Muscle of leg (tissue), 11 donors: ENCODE measurements around the gene SOX2. TPM values are rescaled to one million over a fixed set of nuclear protein-coding genes. Genes with fewer than 3 reads are reported as not detected.

Experiments used
- DNase-seq: peaks from one replicate; pipeline ENCODE4 v3.0.0; 2013
- H3K27ac ChIP-seq: one replicate; pipeline ENCODE4 v1.5.1; 2013; ENCODE audit warnings: mild to moderate bottlenecking, low read length, control low read depth
- H3K27me3 ChIP-seq: one replicate; pipeline ENCODE4 v1.6.1; 2013; ENCODE audit warnings: low read length; ENCODE audit not compliant: control insufficient read depth, insufficient read depth
- H3K36me3 ChIP-seq: one replicate; pipeline ENCODE4 v1.6.1; 2013; ENCODE audit warnings: low read length; ENCODE audit not compliant: control insufficient read depth, insufficient read depth
- H3K4me1 ChIP-seq: one replicate; pipeline ENCODE4 v1.6.1; 2013; ENCODE audit warnings: low read length; ENCODE audit not compliant: control insufficient read depth, insufficient read depth
- H3K4me3 ChIP-seq: one replicate; pipeline ENCODE4 v1.5.1; 2013; ENCODE audit warnings: low read length, control low read depth
- H3K9me3 ChIP-seq: replicated peaks from 2 replicates; pipeline ENCODE4 v1.6.1; 2013; ENCODE audit warnings: low read depth, low read length; ENCODE audit not compliant: control insufficient read depth
- WGBS: methylation state at CpG from one replicate; pipeline ENCODE4 v1.1.5; 2013; ENCODE audit warnings: missing lambda C conversion rate; ENCODE audit not compliant: insufficient coverage; 5-methylcytosine and 5-hydroxymethylcytosine counted together
- polyA plus RNA-seq, 8 donors: library from polyadenylated mRNA; unstranded; fragments of 120-200 nt; gene quantifications; one replicate each; pipeline versions ENCODE4 v1.2.1 to v1.2.3, GENCODE V29; 2013; ENCODE audit warnings: inconsistent platforms in 1 of 8, low replicate concordance in 1 of 8; ENCODE audit not compliant: insufficient read length in 8 of 8, insufficient read depth in 1 of 8
- total RNA-seq: library from RNA; stranded (reverse); fragments of 120-200 nt; gene quantifications from one replicate; pipeline ENCODE4 v1.2.4, GENCODE V29; 2013

SOX2 gene
- total and polyA plus RNA-seq, 9 donors = 0.22 to 1.0 (median 0.49) TPM

DNA sequence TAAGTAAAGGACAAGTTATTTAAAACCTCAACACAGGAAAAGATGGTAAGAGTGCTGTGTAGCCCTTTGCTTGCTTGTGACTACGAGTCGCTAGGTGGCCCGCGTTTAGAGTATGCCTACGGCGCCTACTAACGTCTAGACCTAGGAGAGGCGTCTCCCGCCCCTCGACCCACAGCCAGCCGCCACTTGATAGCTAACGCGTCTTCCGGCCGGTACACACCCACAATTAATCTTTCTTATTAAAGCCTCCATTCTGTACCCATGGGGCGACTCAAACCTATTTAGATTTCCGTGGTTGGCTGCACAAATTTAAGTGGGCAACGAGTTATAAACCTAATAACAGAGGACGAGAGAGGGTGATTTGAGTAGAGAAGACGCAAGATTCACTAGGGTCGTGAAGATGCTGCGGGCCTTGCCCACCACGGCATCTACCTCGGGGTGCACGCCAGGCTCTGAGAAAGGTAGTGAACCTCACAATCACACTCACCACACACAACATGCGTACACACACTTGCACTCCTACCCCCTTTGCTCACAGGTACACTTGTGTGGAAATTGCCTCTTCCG is 12.0 kb downstream of the SOX2 start:
- Histone ChIP-seq H3K4me1 (peaks cover 17% of the 10 kb centered on the region), H3K36me3 (no peaks in the 10 kb centered on the region), H3K4me3 (no peak overlapping the region), H3K27me3 (peaks cover 92% of the 10 kb centered on the region), H3K27ac (no peak overlapping the region), H3K9me3 (no peaks in the 10 kb centered on the region)
- WGBS = 3% methylated on average over 12 of the region's 27 CpGs
- no peak for DNase-seq

DNA sequence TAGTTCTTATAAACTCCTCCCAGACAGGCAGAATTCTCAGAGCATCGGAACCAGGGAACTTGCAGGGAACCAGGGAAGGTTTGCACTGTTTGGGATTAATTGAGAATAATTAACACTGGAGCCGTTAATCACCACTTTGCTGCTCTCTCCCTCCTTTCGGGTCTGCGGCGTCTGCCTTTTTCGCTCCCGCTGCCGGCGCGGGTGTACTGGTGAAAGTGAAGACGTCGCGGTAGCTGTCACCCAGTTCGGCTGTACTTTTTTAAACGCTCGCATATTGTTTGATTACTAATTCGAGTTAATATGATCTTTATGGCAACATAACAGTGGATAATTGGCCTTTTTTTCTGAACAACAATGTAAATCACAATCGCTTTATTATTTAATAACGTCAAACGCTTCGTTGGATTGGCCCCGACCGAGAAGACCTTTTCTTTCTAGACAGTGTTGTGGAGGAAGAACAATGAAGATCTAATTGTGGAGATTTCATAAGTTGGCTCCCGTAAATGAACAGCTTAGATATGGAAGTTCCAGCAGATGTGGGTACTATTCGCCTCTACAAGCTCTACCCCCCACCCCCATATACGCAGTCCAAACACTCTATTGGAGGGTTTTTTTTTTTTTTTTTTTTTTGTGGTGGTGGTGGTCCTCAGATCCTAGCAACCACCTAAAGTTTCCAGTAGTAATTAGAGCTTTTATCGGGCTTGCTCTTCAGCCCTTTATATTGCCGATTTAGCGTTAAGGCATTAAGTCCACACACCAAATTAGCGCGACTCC is 12.7 kb downstream of the SOX2 start:
- DNase-seq = no peak
- Histone ChIP-seq H3K36me3 (no peaks in the 10 kb centered on the region), H3K27me3 (peaks cover 95% of the 10 kb centered on the region), H3K4me3 (no peak overlapping the region), H3K27ac (no peak overlapping the region), H3K4me1 (peaks cover 17% of the 10 kb centered on the region), H3K9me3 (no peaks in the 10 kb centered on the region)
- WGBS = 0% methylated on average over 3 of the region's 31 CpGs

DNA sequence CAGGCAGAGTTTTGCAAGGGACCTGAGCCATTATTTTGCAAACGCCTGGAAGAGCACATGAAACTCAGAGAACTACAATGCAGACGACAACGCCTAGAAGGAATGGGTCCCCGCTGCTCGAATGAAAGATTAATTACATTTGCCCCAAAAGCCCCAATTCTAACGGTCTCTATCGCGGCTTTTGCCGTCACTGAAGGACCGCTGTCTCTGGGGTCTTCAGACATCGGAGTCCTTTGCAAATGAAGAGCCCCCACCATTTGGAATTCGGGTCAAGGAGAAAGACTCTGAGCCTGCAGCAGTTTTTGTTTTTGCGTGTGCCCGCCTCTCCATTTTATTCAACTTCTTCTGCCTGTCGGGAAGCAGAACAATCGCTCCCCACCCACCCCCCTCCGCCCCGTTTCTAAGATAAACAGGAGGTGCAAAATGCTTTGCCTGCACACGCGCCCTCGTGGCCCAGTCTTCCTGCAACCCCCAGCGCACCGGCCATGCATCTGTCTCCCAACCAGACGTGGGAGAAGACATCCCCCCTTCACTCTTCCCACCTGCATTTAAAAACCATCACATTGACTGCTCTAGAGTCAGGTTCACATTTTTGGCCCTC is 13.5 kb downstream of the SOX2 start:
- no peak for DNase-seq
- WGBS = under 1% methylated on average over 19 of the region's 24 CpGs

DNA sequence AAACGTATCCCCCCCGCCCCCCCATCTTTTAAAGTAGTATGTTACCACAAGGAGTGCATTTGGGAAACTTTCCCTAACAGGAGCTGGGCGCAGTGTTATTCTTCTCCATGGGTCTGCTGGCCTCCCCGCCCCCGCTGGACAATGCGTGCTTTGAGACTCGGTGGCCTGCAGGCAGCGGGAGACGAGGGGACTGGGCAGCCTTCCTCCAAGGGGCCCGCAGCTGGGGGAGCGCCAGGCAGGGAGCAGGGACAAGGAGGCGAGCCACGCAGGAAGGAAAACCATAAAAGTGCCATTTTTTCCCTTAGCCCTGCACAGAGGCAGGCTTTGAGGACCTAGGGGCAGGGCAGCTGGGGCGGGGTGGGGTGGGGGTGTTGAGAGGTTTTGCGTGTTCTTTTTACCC is 14.1 kb downstream of the SOX2 start:
- H3K36me3 ChIP-seq = no peaks in the 10 kb centered on the region
- DNase-seq = no peak
- peaks cover 17% of the 10 kb centered on the region for H3K4me1 ChIP-seq
- H3K27ac ChIP-seq = no peak overlapping the region
- WGBS = 0% methylated on average over 5 of the region's 15 CpGs
- peaks cover 85% of the 10 kb centered on the region for H3K27me3 ChIP-seq
- no peak overlapping the region for H3K4me3 ChIP-seq
- no peaks in the 10 kb centered on the region for H3K9me3 ChIP-seq

More for the DNA sequence above, 13.5 kb downstream of the SOX2 start:
- Histone ChIP-seq H3K4me3 (no peak overlapping the region), H3K27ac (no peak overlapping the region), H3K9me3 (no peaks in the 10 kb centered on the region), H3K4me1 (peaks cover 17% of the 10 kb centered on the region), H3K27me3 (peaks cover 91% of the 10 kb centered on the region), H3K36me3 (no peaks in the 10 kb centered on the region)

DNA sequence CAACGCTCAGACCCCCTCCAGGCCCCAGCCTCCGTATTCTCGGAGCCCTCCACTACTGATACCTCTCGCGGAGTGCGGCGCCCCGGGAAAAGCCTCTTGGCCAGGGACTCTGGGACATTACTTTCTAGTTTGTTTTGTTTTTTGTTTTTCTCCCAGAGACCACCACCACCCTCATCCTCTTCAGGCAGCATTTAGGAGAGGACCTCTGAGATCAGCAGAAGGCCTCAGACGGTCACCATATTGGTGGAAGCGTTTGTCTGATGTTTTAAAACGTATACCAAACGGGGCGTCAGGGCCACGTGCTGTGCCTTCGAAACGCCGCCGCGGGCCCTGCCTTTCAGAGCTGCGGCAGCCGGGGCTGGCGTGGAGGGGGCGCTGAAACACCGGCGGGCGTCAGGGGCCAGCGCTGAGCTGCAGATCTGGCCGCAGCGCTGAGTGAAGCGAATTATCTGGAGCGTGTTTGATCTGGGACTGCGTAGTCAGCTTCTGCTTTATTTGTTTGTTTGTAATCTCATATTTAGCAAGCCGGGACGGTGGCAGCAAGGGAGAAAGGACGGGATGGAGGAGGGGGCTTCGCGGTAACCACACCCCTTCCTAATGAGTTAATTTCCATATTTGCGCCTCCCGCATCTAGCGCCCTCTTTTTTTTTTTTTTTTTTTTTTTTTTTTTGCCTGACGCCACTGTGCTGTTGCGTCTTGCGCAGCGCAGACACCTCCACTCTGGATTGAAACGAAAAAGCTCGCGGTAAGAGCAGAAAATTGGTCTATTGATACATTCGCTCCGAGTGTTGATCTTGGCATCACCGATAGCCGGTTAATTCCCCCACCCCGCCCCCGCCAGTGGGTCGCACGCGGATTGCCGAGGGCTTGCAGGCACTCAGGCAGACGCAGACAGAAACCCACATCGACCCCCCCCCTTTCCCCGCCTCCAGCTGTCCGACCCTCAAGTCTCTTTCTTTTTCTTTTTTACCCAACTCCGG is 14.9 kb downstream of the SOX2 start:
- WGBS = 1% methylated on average over 49 of the region's 62 CpGs
- Histone ChIP-seq H3K36me3 (no peaks in the 10 kb centered on the region), H3K4me3 (peak overlapping the region; percentile 21), H3K27me3 (peaks cover 81% of the 10 kb centered on the region), H3K4me1 (peaks cover 17% of the 10 kb centered on the region), H3K27ac (no peak overlapping the region), H3K9me3 (no peaks in the 10 kb centered on the region)
- no peak for DNase-seq

DNA sequence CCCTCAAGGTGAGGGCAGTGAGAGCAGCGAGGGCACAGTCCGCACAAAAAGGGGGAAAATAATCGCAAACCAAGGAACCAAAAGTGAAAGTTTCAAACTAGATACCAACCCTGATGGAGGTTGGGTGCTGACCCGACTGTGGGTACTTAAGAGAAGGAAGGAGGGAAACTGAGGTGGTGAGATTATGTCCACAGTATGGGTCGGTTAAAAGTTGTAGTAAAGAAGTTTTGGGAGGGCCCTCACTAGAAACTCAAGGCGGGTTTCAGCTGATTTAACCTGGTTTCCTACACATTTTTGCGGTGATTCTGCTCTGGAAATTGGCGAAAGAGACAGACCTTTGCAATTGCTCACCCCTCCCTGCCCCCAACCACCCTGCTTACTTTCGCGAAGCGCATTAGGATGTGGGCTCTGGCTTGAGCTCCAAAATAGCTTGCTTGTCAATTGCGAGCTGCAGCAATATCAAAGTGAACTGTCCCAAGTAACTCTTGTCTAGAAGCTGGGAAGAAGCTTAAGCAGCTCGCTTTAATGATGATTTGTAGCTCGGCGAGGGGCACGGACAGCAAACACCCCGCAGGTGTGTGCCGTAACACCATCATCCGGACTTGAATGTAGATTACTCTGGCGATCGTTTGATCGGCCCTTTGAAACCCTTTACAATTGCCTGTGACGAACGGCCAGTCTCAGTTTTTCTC is 15.8 kb downstream of the SOX2 start:
- Histone ChIP-seq H3K27me3 (peaks cover 72% of the 10 kb centered on the region), H3K4me1 (peaks cover 17% of the 10 kb centered on the region), H3K27ac (no peak overlapping the region), H3K4me3 (peak overlapping the region; percentile 21), H3K36me3 (no peaks in the 10 kb centered on the region), H3K9me3 (no peaks in the 10 kb centered on the region)
- 9% methylated on average over 16 of the region's 24 CpGs for WGBS
- DNase-seq = no peak

DNA sequence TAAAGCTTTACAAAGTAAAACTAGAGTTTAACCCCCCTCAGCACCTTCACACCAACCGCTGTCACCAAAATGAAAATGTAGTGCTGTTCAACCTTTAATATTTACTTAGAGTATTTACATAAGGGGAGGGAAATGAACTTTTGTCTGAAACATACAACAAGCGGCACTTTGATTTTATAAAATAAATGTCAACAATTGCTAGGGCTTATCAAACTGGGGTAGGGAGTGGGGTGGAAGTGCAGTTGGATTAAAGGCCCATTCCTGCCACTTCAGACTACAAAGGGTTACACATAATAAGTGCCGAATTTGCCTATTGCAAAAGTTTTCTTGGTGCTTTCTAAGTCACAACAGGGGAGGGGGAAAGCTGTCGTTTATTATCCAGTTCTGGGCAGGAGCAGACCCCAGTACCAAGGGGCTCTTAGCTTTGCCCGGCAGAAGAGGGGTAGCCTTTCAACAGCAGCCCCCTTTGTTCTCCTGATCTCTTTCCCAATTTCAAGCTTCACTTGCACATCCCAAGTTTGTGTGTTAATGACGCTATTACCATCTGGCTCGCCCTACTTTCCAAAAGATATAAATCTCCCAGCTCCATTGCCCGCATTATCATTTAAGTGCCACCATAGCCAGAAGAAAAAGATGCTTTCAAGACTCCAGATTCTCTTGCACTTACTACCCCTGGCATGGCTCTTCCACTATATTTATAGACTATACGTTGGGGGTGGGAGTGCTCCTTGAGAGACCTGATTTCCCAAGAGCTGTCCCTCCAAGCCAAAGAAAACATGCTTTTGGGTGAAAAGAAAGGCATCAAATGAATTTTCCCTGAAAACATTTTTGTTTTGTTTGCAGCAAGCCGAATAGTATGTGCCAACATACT is 17.0 kb downstream of the SOX2 start:
- H3K9me3 ChIP-seq = no peaks in the 10 kb centered on the region
- 18% methylated on average over 3 of the region's 10 CpGs for WGBS
- H3K27ac ChIP-seq = no peak overlapping the region
- peaks cover 17% of the 10 kb centered on the region for H3K4me1 ChIP-seq
- DNase-seq = no peak
- H3K4me3 ChIP-seq = no peak overlapping the region
- no peaks in the 10 kb centered on the region for H3K36me3 ChIP-seq
- H3K27me3 ChIP-seq = peaks cover 61% of the 10 kb centered on the region

DNA sequence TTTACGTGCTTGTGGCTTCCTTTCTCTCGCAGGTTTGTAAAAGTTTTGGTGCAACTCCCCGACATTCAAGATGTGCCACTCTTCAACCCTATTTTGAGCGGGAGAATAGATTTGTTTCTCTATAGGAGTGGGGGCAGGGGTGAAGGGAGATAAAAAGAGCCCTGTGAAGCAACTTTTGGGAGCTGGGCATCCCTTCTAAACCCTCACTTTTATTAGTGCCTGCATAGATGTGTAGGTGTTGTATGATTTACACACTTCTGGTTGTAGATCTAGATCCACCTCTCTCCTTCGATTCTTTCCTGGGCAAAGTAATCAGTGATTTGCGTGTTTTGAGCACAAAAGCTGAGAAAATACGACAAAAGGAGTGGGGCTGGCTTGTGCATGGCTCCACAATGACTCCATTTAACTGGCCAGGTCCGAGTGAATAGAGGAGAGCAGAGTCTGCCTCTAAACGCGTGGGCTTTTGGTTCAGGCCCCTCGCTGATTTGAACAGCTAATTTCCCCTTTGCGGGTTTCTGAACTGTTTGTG is 17.7 kb downstream of the SOX2 start:
- H3K27ac ChIP-seq = no peak overlapping the region
- WGBS = 12% methylated on average over 5 of the region's 12 CpGs
- H3K4me3 ChIP-seq = no peak overlapping the region
- no peaks in the 10 kb centered on the region for H3K36me3 ChIP-seq
- peaks cover 54% of the 10 kb centered on the region for H3K27me3 ChIP-seq
- peaks cover 17% of the 10 kb centered on the region for H3K4me1 ChIP-seq
- H3K9me3 ChIP-seq = no peaks in the 10 kb centered on the region
- no peak for DNase-seq

DNA sequence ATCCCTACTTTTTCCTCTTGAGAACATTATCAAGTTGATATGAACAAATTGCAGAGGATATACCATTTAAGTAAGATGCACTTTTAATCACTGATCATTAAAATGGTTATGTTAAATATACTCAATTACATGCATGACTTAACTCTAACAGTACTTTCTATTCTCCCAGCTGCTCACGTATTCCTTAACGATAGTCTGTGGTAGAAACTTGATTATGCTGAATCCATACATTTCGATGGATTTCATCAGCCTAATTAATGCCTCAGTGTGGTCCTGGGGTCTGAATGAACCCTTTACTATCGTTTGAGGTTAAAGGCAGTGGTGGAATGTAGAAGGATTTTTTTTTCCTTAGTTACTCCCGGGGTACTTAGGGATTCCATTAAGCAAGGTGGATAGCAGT is 18.6 kb downstream of the SOX2 start:
- Histone ChIP-seq H3K27ac (no peak overlapping the region), H3K27me3 (peaks cover 45% of the 10 kb centered on the region), H3K4me1 (peaks cover 17% of the 10 kb centered on the region), H3K36me3 (no peaks in the 10 kb centered on the region), H3K4me3 (no peak overlapping the region), H3K9me3 (no peaks in the 10 kb centered on the region)
- 20% methylated on average over 1 of the region's 5 CpGs for WGBS
- no peak for DNase-seq
